Measurements from ENCODE around the gene ETV2. TPM values are rescaled to one million over a fixed set of nuclear protein-coding genes. Genes with fewer than 3 reads are reported as not detected.
"Not testable (repeated sequence)": the region's sequence is repeated elsewhere in the genome, so short reads cannot be mapped to it uniquely, and the experiment has no call there.

The ETV2 gene
- total RNA-seq, 2 experiments from 2014 or later, result 0.52 to 0.84 TPM

- Mint-ChIP-seq H3K4me1 (ENCODE audit: low read depth) (no peaks in the 10 kb centered on the region), H3K36me3 (ENCODE audit: low read depth) (peaks cover 9% of the 10 kb centered on the region)
- CTCF ChIA-PET, result interaction anchor here (0.6 to 1.0 kb wide), 2 partner anchors 198 to 359 kb away, joined by 3 read pairs; no protein-coding TSS in a partner anchor
Observed at GRCh38 chr19:35666251-35666913, 24.8 kb downstream of the ETV2 start, which contains the start of gene UPK1A. UPK1A (plus strand) TSS chr19:35666517; CDS start chr19:35666813, 296 bp downstream.

GRCh38 chr19:35669566-35669965 lies 28.0 kb downstream of the ETV2 start:
- no peak for DNase-seq
- intact Hi-C loops (cut with micrococcal nuclease), result no loop called here
- Mint-ChIP-seq H3K4me1 (ENCODE audit: low read depth) (peaks cover 5% of the 10 kb centered on the region), H3K9me3 (no peaks in the 10 kb centered on the region), H3K27me3 (ENCODE audit: low read depth) (peaks cover 19% of the 10 kb centered on the region), H3K27ac (no peak overlapping the region), H3K4me3 (no peak overlapping the region), H3K36me3 (ENCODE audit: low read depth) (peaks cover 1% of the 10 kb centered on the region)
- CTCF ChIA-PET, result no interaction called here

More at GRCh38 chr19:35666251-35666913, 24.8 kb downstream of the ETV2 start, which contains the start of gene UPK1A:
- DNase-seq, result no peak
- H3K4me3 Mint-ChIP-seq, result no peak within 1 kb of the TSS
- no peaks in the 10 kb centered on the region for H3K9me3 Mint-ChIP-seq
- intact Hi-C loops (cut with micrococcal nuclease), result no loop called here
- no peak within 1 kb of the TSS for H3K27ac Mint-ChIP-seq
- H3K27me3 Mint-ChIP-seq (ENCODE audit: low read depth), result peaks cover 6% of the 10 kb centered on the region

DNA sequence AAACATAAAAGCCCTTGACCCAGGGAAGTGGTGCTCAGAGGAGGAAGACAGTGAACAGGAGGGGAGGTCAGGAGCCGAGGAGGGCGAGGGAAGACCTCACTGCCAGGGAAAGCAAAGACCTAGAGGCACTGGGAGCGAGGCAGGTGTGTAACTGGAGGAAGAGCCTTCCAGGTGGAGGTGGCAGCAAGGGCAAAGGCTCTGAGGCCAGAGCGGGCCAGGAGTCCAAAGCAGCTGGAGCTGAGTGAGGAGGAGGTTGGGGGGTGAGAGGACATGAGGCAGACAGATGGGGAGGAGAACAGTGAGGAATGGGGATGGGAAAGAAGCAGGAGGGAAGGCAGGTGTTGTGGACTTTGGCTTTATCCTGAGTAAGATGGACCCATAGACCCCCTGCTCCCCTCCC lies 28.4 kb downstream of the ETV2 start:
- no peak for DNase-seq
- CTCF ChIA-PET, result no interaction called here
- Mint-ChIP-seq H3K36me3 (ENCODE audit: low read depth) (peaks cover 1% of the 10 kb centered on the region), H3K27ac (no peak overlapping the region), H3K9me3 (no peaks in the 10 kb centered on the region), H3K4me1 (ENCODE audit: low read depth) (peaks cover 5% of the 10 kb centered on the region), H3K27me3 (ENCODE audit: low read depth) (peaks cover 20% of the 10 kb centered on the region), H3K4me3 (no peak overlapping the region)
- intact Hi-C loops (cut with micrococcal nuclease), result loop anchor here (5.0 kb wide), 1 partner anchor 123 kb away; the partner anchor contains the start of gene TMEM147

- no peaks in the 10 kb centered on the region for H3K36me3 Mint-ChIP-seq (ENCODE audit: low read depth)
- intact Hi-C loops (cut with micrococcal nuclease), result loop anchor here (5.0 kb wide), 1 partner anchor 123 kb away; the partner anchor contains the start of gene TMEM147
- no peak overlapping the region for H3K27ac Mint-ChIP-seq
- no peak overlapping the region for H3K4me3 Mint-ChIP-seq
- H3K4me1 Mint-ChIP-seq (ENCODE audit: low read depth), result peaks cover 5% of the 10 kb centered on the region
- H3K27me3 Mint-ChIP-seq (ENCODE audit: low read depth), result peaks cover 21% of the 10 kb centered on the region
- DNase-seq, result no peak
- CTCF ChIA-PET, result no interaction called here
- no peaks in the 10 kb centered on the region for H3K9me3 Mint-ChIP-seq
Observed at GRCh38 chr19:35670686-35671085, 29.1 kb downstream of the ETV2 start.

GRCh38 chr19:35671818-35672217 lies 30.3 kb downstream of the ETV2 start:
- no peaks in the 10 kb centered on the region for H3K9me3 Mint-ChIP-seq
- peaks cover 25% of the 10 kb centered on the region for H3K27me3 Mint-ChIP-seq (ENCODE audit: low read depth)
- no peak for DNase-seq
- CTCF ChIA-PET, result no interaction called here
- no peaks in the 10 kb centered on the region for H3K36me3 Mint-ChIP-seq (ENCODE audit: low read depth)
- H3K4me1 Mint-ChIP-seq (ENCODE audit: low read depth), result peaks cover 5% of the 10 kb centered on the region
- H3K4me3 Mint-ChIP-seq, result no peak overlapping the region
- intact Hi-C loops (cut with micrococcal nuclease), result loop anchor here (2.0 to 5.0 kb wide), 2 partner anchors 41 to 125 kb away; partner anchors contain the start of gene TMEM147
- H3K27ac Mint-ChIP-seq, result no peak overlapping the region

DNA sequence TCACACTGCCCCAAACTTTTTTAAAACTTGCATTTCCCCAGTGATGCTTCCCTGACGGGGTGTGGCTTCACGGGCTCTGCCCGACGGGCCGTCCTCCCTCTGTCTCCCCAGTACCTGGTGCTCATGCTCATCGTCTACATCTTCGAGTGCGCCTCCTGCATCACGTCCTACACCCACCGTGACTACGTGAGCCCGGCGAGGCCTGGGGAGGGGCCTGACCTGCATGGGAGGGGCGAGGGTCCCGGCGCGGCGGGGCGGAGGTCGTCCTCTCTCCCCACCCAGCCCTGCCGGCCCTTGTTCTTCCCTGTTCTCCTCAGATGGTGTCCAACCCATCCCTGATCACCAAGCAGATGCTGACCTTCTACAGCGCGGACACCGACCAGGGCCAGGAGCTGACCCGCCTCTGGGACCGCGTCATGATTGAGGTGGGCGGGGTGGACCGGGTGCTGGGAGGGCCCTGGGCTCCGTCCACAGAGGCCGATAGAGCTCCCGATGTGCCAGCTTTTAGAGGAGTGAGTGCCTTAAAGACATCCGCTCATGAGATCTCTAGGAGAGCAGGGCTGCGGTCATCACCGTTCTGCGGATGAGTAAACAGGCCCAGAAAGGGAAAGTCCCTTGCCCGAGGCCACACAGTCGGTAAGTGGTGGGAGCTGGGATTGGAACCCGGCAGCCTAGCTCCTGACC lies 31.7 kb downstream of the ETV2 start:
- H3K36me3 Mint-ChIP-seq (ENCODE audit: low read depth), result no peaks in the 10 kb centered on the region
- intact Hi-C loops (cut with micrococcal nuclease), result loop anchor here (2.0 to 5.0 kb wide), 2 partner anchors 40 to 126 kb away; partner anchors contain the start of gene TMEM147
- no peak overlapping the region for H3K27ac Mint-ChIP-seq
- H3K4me1 Mint-ChIP-seq (ENCODE audit: low read depth), result peaks cover 5% of the 10 kb centered on the region
- CTCF ChIA-PET, result interaction anchor here (0.6 to 1.4 kb wide), 4 partner anchors 20 to 147 kb away, joined by 3 to 6 read pairs (median 4); partner anchors contain the start of gene COX6B1
- no peaks in the 10 kb centered on the region for H3K9me3 Mint-ChIP-seq
- H3K4me3 Mint-ChIP-seq, result peak overlapping the region; percentile 47
- DNase-seq, result peak; percentile 80
- peaks cover 25% of the 10 kb centered on the region for H3K27me3 Mint-ChIP-seq (ENCODE audit: low read depth)

DNA sequence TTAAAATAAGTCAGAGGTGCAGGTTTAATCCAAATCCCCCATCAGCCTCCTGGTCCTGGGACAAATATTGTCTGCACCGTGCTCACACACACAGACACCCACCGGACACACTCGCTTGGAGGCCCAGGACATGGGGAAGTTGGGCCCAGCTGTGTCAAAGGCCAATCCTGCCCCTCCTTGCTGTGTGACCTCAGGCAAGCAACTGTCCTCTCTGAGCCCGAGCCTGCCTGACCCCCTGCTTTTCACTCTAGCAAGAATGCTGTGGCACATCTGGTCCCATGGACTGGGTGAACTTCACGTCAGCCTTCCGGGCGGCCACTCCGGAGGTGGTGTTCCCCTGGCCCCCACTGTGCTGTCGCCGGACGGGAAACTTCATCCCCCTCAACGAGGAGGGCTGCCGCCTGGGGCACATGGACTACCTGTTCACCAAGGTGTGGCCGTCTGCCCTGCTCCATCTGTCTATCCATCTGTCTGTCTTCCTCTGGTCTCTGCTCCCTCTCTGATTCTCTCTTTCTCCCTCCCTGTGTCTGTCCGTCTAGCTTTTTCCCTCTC lies 34.1 kb downstream of the ETV2 start:
- no peak for DNase-seq
- Mint-ChIP-seq H3K4me1 (ENCODE audit: low read depth) (peaks cover 5% of the 10 kb centered on the region), H3K27ac (no peak overlapping the region), H3K9me3 (no peaks in the 10 kb centered on the region), H3K36me3 (ENCODE audit: low read depth) (no peaks in the 10 kb centered on the region), H3K4me3 (no peak overlapping the region), H3K27me3 (ENCODE audit: low read depth) (peaks cover 19% of the 10 kb centered on the region)
- intact Hi-C loops (cut with micrococcal nuclease), result no loop called here
- CTCF ChIA-PET, result interaction anchor here (0.7 kb wide), 1 partner anchor 115 kb away, joined by 3 read pairs; no protein-coding TSS in a partner anchor

GRCh38 chr19:35689836-35690235 lies 48.3 kb downstream of the ETV2 start:
- no peaks in the 10 kb centered on the region for H3K9me3 Mint-ChIP-seq
- intact Hi-C loops (cut with micrococcal nuclease), result loop anchor here (5.0 kb wide), 2 partner anchors 143 to 192 kb away; partner anchors contain the start of gene TMEM147
- H3K36me3 Mint-ChIP-seq (ENCODE audit: low read depth), result no peaks in the 10 kb centered on the region
- DNase-seq, result no peak
- H3K4me3 Mint-ChIP-seq, result no peak overlapping the region
- no peak overlapping the region for H3K27ac Mint-ChIP-seq
- H3K4me1 Mint-ChIP-seq (ENCODE audit: low read depth), result peaks cover 8% of the 10 kb centered on the region
- H3K27me3 Mint-ChIP-seq (ENCODE audit: low read depth), result no peaks in the 10 kb centered on the region
- CTCF ChIA-PET, result interaction anchor here (1.1 to 1.8 kb wide), 4 partner anchors 23 to 130 kb away, joined by 3 to 7 read pairs (median 3); no protein-coding TSS in a partner anchor

DNA sequence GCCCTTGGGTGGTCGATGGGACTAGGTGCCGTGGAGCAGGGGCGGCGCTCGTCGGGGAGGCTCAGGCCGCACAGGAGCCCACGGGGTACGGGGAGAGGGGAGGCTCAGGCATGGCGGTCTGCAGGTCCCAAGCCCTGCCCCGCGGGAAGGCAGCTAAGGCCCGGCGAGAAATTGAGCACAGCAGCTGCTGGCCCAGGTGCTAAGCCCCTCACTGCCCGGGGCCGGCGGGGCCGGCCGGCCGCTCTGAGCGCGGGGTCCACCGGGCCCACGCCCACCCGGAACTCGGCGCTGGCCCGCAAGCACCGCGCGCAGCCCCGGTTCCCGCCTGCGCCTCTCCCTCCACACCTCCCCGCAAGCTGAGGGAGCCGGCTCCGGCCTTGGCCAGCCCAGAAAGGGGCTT lies 49.6 kb downstream of the ETV2 start:
- DNase-seq; H3K27me3 Mint-ChIP-seq (ENCODE audit: low read depth); H3K9me3 Mint-ChIP-seq; H3K27ac Mint-ChIP-seq; H3K4me1 Mint-ChIP-seq (ENCODE audit: low read depth); H3K4me3 Mint-ChIP-seq; H3K36me3 Mint-ChIP-seq (ENCODE audit: low read depth): not testable (repeated sequence)
- intact Hi-C loops (cut with micrococcal nuclease), result loop anchor here (5.0 kb wide), 2 partner anchors 144 to 191 kb away; partner anchors contain the start of gene TMEM147
- CTCF ChIA-PET, result interaction anchor here (0.9 to 6.6 kb wide), 3 partner anchors 11 to 129 kb away, joined by 3 to 120 read pairs (median 7); no protein-coding TSS in a partner anchor

- H3K36me3 Mint-ChIP-seq (ENCODE audit: low read depth), result no peaks in the 10 kb centered on the region
- no peak for DNase-seq
- intact Hi-C loops (cut with micrococcal nuclease), result loop anchor here (5.0 kb wide), 2 partner anchors 145 to 190 kb away; partner anchors contain the start of gene TMEM147
- no peaks in the 10 kb centered on the region for H3K9me3 Mint-ChIP-seq
- H3K27ac Mint-ChIP-seq, result no peak overlapping the region
- no peaks in the 10 kb centered on the region for H3K27me3 Mint-ChIP-seq (ENCODE audit: low read depth)
- peaks cover 19% of the 10 kb centered on the region for H3K4me1 Mint-ChIP-seq (ENCODE audit: low read depth)
- CTCF ChIA-PET, result interaction anchor here (0.6 to 6.6 kb wide), 9 partner anchors 10 to 580 kb away, joined by 3 to 120 read pairs (median 5); no protein-coding TSS in a partner anchor
- no peak overlapping the region for H3K4me3 Mint-ChIP-seq
Observed at GRCh38 chr19:35692010-35692409, 50.5 kb downstream of the ETV2 start.

DNA sequence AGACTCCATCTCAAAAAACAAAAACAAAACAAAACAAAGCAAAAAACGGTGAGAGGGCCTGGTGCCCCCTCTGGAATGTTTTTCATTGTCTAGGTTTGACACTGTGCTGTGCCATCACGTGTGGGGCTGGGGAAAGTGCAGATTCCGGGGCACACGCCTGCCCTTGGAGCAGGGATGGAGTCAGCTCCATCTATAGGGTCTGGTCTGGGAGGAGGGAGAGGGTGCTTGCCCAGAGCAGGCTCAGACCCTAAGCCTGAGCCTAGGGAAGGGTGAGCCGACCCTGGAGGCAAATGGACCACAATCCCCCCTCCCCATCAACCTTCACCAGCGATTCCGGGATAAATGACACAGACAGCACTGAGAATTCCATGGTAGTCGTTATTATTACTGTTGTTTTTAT lies 51.9 kb downstream of the ETV2 start:
- CTCF ChIA-PET, result interaction anchor here (0.6 to 6.6 kb wide), 12 partner anchors 10 to 239 kb away, joined by 3 to 120 read pairs (median 4); no protein-coding TSS in a partner anchor
- Mint-ChIP-seq H3K9me3 (no peaks in the 10 kb centered on the region), H3K36me3 (ENCODE audit: low read depth) (no peaks in the 10 kb centered on the region), H3K27ac (no peak overlapping the region), H3K4me3 (no peak overlapping the region), H3K27me3 (ENCODE audit: low read depth) (no peaks in the 10 kb centered on the region), H3K4me1 (ENCODE audit: low read depth) (peaks cover 24% of the 10 kb centered on the region)
- intact Hi-C loops (cut with micrococcal nuclease), result loop anchor here (1.0 to 5.0 kb wide), 4 partner anchors 127 to 238 kb away; partner anchors contain the start of gene TMEM147
- no peak for DNase-seq
